HEK293 (cell line): Measurements from ENCODE around the gene NMT2.
A peak's percentile ranks its signal among the peaks of the same experiment; 100 is the strongest.

Source experiments
- CTCF ChIP-seq: fragments of 450-650 bp; formaldehyde crosslinking; IDR thresholded peaks from 2 replicates; pipeline ENCODE4 v1.5.1; 2016; ENCODE audit warnings: missing biosample characterization, missing genetic modification characterization
- HOXD13 ChIP-seq: sonication (generic); formaldehyde crosslinking; IDR thresholded peaks from 2 replicates; pipeline ENCODE4 v1.8.0; 2022; ENCODE audit warnings: missing genetic modification reagents, borderline replicate concordance
- KLF8 ChIP-seq: fragments of 450-650 bp; formaldehyde crosslinking; IDR thresholded peaks from 2 replicates; pipeline ENCODE4 v1.5.1; 2016; ENCODE audit warnings: missing biosample characterization, missing genetic modification characterization
- MEIS1 ChIP-seq: sonication (generic); formaldehyde crosslinking; IDR thresholded peaks from 2 replicates; pipeline ENCODE4 v1.8.1; 2022; ENCODE audit warnings: missing genetic modification reagents, mild to moderate bottlenecking, borderline replicate concordance
- TSHZ1 ChIP-seq: fragments of 450-650 bp; formaldehyde crosslinking; IDR thresholded peaks from 2 replicates; pipeline ENCODE4 v1.5.1; 2016; ENCODE audit warnings: missing biosample characterization, missing genetic modification characterization, borderline replicate concordance
- YY2 ChIP-seq: fragments of 450-650 bp; formaldehyde crosslinking; IDR thresholded peaks from 2 replicates; pipeline ENCODE4 v1.5.1; 2016; ENCODE audit warnings: missing biosample characterization, missing genetic modification characterization
- ZBTB1 ChIP-seq: fragments of 450-650 bp; formaldehyde crosslinking; IDR thresholded peaks from 2 replicates; pipeline ENCODE4 v1.5.1; 2016; ENCODE audit warnings: missing biosample characterization, missing genetic modification characterization
- ZNF132 ChIP-seq: fragments of 450-650 bp; formaldehyde crosslinking; IDR thresholded peaks from 2 replicates; pipeline ENCODE4 v1.5.1; 2017; ENCODE audit warnings: missing biosample characterization, missing genetic modification characterization, borderline replicate concordance
- ZNF391 ChIP-seq: fragments of 450-650 bp; formaldehyde crosslinking; IDR thresholded peaks from 2 replicates; pipeline ENCODE4 v1.5.1; 2016; ENCODE audit warnings: low read depth, missing biosample characterization, missing genetic modification characterization, borderline replicate concordance
- ZNF398 ChIP-seq: fragments of 450-650 bp; formaldehyde crosslinking; IDR thresholded peaks from 2 replicates; pipeline ENCODE4 v1.5.1; 2017; ENCODE audit warnings: missing biosample characterization, missing genetic modification characterization
- ZNF426 ChIP-seq: fragments of 450-650 bp; formaldehyde crosslinking; IDR thresholded peaks from 2 replicates; pipeline ENCODE4 v1.5.1; 2017; ENCODE audit warnings: missing biosample characterization, missing genetic modification characterization, mild to moderate bottlenecking, inconsistent platforms, moderate library complexity
- ZNF473 ChIP-seq: fragments of 450-650 bp; formaldehyde crosslinking; IDR thresholded peaks from 2 replicates; pipeline ENCODE4 v1.5.1; 2017; ENCODE audit warnings: missing biosample characterization, missing genetic modification characterization
- ZNF518A ChIP-seq: fragments of 450-650 bp; formaldehyde crosslinking; conservative IDR thresholded peaks from 2 replicates; pipeline ENCODE4 v1.5.1; 2016; ENCODE audit warnings: low read depth, missing biosample characterization, missing genetic modification characterization
- ZNF624 ChIP-seq: fragments of 450-650 bp; formaldehyde crosslinking; IDR thresholded peaks from 2 replicates; pipeline ENCODE4 v1.5.1; 2017; ENCODE audit warnings: missing biosample characterization, missing genetic modification characterization
- ZNF629 ChIP-seq: fragments of 450-650 bp; formaldehyde crosslinking; IDR thresholded peaks from 2 replicates; pipeline ENCODE4 v1.5.1; 2017; ENCODE audit warnings: missing biosample characterization, missing genetic modification characterization
- ZNF768 ChIP-seq: fragments of 450-650 bp; formaldehyde crosslinking; IDR thresholded peaks from 2 replicates; pipeline ENCODE4 v1.5.1; 2018; ENCODE audit warnings: missing biosample characterization, mild to moderate bottlenecking, missing genetic modification characterization
- ZSCAN4 ChIP-seq: fragments of 450-650 bp; formaldehyde crosslinking; IDR thresholded peaks from 2 replicates; pipeline ENCODE4 v1.5.1; 2017; ENCODE audit warnings: missing biosample characterization, missing genetic modification characterization

The NMT2 gene

GRCh38 chr10:15106352-15107013 lies 62.0 kb downstream of the NMT2 start (continued):
- TF ChIP-seq ZNF518A (tag by site-specific recombination) (no peak), KLF8 (tag by site-specific recombination) (no peak; the same call in 1 of the 2 replicates), ZSCAN4 (tag by site-specific recombination) (no peak), ZNF391 (tag by site-specific recombination) (no peak), ZNF629 (tag by site-specific recombination) (no peak), ZBTB1 (tag by site-specific recombination) (no peak), HOXD13 (CRISPR knock-in tag) (no peak), ZNF398 (tag by site-specific recombination) (no peak), ZNF473 (tag by site-specific recombination) (no peak), ZNF132 (tag by site-specific recombination) (no peak), TSHZ1 (no peak), ZNF768 (tag by site-specific recombination) (no peak), ZNF426 (tag by site-specific recombination) (no peak), YY2 (tag by site-specific recombination) (no peak), CTCF (tag by site-specific recombination) (peak; percentile 69), ZNF624 (tag by site-specific recombination) (no peak), MEIS1 (CRISPR knock-in tag) (no peak)
